ENCODE results near the gene TWSG1. TPM values are rescaled to one million over a fixed set of nuclear protein-coding genes. Genes with fewer than 3 reads are reported as not detected.

TWSG1 gene
- polyA plus RNA-seq, 1 donor from 2014 or later: 11.5 TPM

GRCh38 chr18:9304388-9305070 is 30.0 kb upstream of the TWSG1 start:
- Histone ChIP-seq H3F3A (ENCODE audit: insufficient read depth, low read length, poor library complexity, severe bottlenecking) (no peaks in the 10 kb centered on the region), H3K36me3 (ENCODE audit: insufficient read depth, low read length) (no peaks in the 10 kb centered on the region), H4K20me1 (ENCODE audit: insufficient read depth) (no peaks in the 10 kb centered on the region), H3K79me2 (replicated peaks; ENCODE audit: insufficient read depth, low read length) (no peaks in the 10 kb centered on the region), H3K9me3 (ENCODE audit: low read length) (no peaks in the 10 kb centered on the region), H3K27me3 (ENCODE audit: insufficient read depth, low read depth, low read length) (no peaks in the 10 kb centered on the region), H3K4me3 (ENCODE audit: low read length) (no peak overlapping the region), H2AFZ (ENCODE audit: low read depth, low read length) (no peak overlapping the region), H3K9me2 (ENCODE audit: insufficient read depth, low read length) (no peaks in the 10 kb centered on the region), H3K9ac (ENCODE audit: low read length) (no peak overlapping the region), H3K4me2 (ENCODE audit: low read length) (no peak overlapping the region), H3K27ac (ENCODE audit: low read length) (no peak overlapping the region)
- no peak for TF ChIP-seq SMC3 (conservative IDR thresholded peaks at IDR 0.05; ENCODE audit: poor library complexity)
- TF ChIP-seq POLR2AphosphoS5 (IDR thresholded peaks at IDR 0.05): no peak
- no peak for TF ChIP-seq REST (IDR thresholded peaks at IDR 0.05; ENCODE audit: borderline replicate concordance)
- TF ChIP-seq, protein P1, sequence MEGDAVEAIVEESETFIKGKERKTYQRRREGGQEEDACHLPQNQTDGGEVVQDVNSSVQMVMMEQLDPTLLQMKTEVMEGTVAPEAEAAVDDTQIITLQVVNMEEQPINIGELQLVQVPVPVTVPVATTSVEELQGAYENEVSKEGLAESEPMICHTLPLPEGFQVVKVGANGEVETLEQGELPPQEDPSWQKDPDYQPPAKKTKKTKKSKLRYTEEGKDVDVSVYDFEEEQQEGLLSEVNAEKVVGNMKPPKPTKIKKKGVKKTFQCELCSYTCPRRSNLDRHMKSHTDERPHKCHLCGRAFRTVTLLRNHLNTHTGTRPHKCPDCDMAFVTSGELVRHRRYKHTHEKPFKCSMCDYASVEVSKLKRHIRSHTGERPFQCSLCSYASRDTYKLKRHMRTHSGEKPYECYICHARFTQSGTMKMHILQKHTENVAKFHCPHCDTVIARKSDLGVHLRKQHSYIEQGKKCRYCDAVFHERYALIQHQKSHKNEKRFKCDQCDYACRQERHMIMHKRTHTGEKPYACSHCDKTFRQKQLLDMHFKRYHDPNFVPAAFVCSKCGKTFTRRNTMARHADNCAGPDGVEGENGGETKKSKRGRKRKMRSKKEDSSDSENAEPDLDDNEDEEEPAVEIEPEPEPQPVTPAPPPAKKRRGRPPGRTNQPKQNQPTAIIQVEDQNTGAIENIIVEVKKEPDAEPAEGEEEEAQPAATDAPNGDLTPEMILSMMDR (IDR thresholded peaks at IDR 0.05; ENCODE audit: poor library complexity, severe bottlenecking): no peak
- TF ChIP-seq RAD21 (conservative IDR thresholded peaks at IDR 0.05): no peak
- TF ChIP-seq MXI1 (conservative IDR thresholded peaks at IDR 0.05; ENCODE audit: poor library complexity, severe bottlenecking): no peak
- TF ChIP-seq TAF1 (IDR thresholded peaks at IDR 0.05; ENCODE audit: low read depth): no peak

DNA sequence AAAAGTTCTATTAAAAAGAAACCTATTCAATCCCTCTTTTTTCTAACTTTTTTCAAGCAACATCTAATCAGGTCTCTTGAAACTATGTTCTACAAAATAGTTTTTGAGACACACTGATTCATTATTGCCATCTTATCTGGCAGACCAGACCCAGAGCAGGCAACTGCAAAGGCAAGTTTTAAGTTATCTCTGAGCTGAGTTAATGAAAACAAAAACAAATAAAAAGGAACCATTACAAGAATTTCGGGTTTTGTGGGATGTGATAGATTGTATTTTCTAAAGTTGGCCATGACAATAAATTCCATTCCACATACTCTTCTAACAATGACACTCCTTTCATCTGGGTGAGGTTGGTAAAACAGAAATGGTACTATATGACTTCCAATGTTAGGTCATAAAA is 15.2 kb upstream of the TWSG1 start:
- H3K9me2 ChIP-seq (ENCODE audit: insufficient read depth, low read length): no peaks in the 10 kb centered on the region
- H3K9me3 ChIP-seq (ENCODE audit: low read length): no peaks in the 10 kb centered on the region
- no peaks in the 10 kb centered on the region for H3K27me3 ChIP-seq (ENCODE audit: insufficient read depth, low read depth, low read length)
- no peaks in the 10 kb centered on the region for H3K36me3 ChIP-seq (ENCODE audit: insufficient read depth, low read length)
- no peak overlapping the region for H3K27ac ChIP-seq (ENCODE audit: low read length)
- no peaks in the 10 kb centered on the region for H4K20me1 ChIP-seq (ENCODE audit: insufficient read depth)
- TF ChIP-seq, protein P1 (IDR thresholded peaks at IDR 0.05; ENCODE audit: poor library complexity, severe bottlenecking): no peak
- TF ChIP-seq RAD21 (conservative IDR thresholded peaks at IDR 0.05): no peak
- TF ChIP-seq EZH2 (IDR thresholded peaks at IDR 0.05; ENCODE audit: borderline replicate concordance, insufficient read depth, low read length, poor library complexity, severe bottlenecking): no peak
- no peak for TF ChIP-seq TAF1 (IDR thresholded peaks at IDR 0.05; ENCODE audit: low read depth)
- H3K9ac ChIP-seq (ENCODE audit: low read length): no peak overlapping the region
- H3F3A ChIP-seq (ENCODE audit: insufficient read depth, low read length, poor library complexity, severe bottlenecking): no peaks in the 10 kb centered on the region
- H2AFZ ChIP-seq (ENCODE audit: low read depth, low read length): no peak overlapping the region
- no peak overlapping the region for H3K4me2 ChIP-seq (ENCODE audit: low read length)
- H3K4me3 ChIP-seq (ENCODE audit: low read length): no peak overlapping the region
- no peaks in the 10 kb centered on the region for H3K79me2 ChIP-seq (replicated peaks; ENCODE audit: insufficient read depth, low read length)

Measured in neural cell (in vitro differentiated cells).